Stimulated activated naive CD8-positive, alpha-beta T cell treated with anti-CD3 and anti-CD28 coated beads, Interleukin-15, Interleukin-2, amounts not matched to agents 100 ng/mL and 50 ng/mL, for 24 hours (primary cell): ENCODE data around the gene ZBTB48.
"Not testable (repeated sequence)": the region's sequence is repeated elsewhere in the genome, so short reads cannot be mapped to it uniquely, and the experiment has no call there.

ENCODE experiments used
- H3K27ac Mint-ChIP-seq: one replicate; pipeline ENCODE4 v1.8.0; 2021; ENCODE audit warnings: mild to moderate bottlenecking, mixed read lengths
- H3K27me3 Mint-ChIP-seq: one replicate; pipeline ENCODE4 v1.8.0; 2021; ENCODE audit warnings: mixed read lengths
- H3K36me3 Mint-ChIP-seq: one replicate; pipeline ENCODE4 v1.8.0; 2021; ENCODE audit warnings: low read depth, mixed read lengths
- H3K4me1 Mint-ChIP-seq: one replicate; pipeline ENCODE4 v1.8.0; 2021; ENCODE audit warnings: low read depth, mixed read lengths
- H3K4me3 Mint-ChIP-seq: one replicate; pipeline ENCODE4 v1.8.0; 2021; ENCODE audit warnings: mild to moderate bottlenecking, mixed read lengths
- H3K9me3 Mint-ChIP-seq: one replicate; pipeline ENCODE4 v1.8.0; 2021; ENCODE audit warnings: mixed read lengths

ZBTB48 gene

DNA sequence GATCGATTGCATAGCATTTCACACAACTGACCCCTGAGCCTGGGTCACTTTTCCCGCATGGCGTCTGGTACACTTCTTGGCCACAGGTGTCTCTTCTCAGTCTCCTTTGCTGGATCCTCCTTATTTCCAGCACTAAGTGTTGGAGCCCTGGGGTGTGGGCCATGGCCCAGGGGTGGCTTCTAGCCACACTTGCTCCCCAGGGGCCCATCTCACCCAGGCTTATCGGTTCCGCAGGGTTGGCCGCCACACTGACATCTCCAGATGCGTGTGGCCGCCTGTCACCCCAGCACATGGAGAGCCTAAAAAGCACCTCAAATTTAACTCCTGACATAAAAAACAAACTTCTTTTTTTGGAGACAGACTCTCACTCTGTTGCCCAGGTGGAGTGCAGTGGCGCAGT lies 47.2 kb downstream of the ZBTB48 start:
- Mint-ChIP-seq H3K9me3 (no peaks in the 10 kb centered on the region), H3K4me1 (peaks cover 37% of the 10 kb centered on the region), H3K27ac (no peak overlapping the region), H3K27me3 (no peaks in the 10 kb centered on the region), H3K36me3 (peaks cover 34% of the 10 kb centered on the region), H3K4me3 (peak overlapping the region; percentile 94)

DNA sequence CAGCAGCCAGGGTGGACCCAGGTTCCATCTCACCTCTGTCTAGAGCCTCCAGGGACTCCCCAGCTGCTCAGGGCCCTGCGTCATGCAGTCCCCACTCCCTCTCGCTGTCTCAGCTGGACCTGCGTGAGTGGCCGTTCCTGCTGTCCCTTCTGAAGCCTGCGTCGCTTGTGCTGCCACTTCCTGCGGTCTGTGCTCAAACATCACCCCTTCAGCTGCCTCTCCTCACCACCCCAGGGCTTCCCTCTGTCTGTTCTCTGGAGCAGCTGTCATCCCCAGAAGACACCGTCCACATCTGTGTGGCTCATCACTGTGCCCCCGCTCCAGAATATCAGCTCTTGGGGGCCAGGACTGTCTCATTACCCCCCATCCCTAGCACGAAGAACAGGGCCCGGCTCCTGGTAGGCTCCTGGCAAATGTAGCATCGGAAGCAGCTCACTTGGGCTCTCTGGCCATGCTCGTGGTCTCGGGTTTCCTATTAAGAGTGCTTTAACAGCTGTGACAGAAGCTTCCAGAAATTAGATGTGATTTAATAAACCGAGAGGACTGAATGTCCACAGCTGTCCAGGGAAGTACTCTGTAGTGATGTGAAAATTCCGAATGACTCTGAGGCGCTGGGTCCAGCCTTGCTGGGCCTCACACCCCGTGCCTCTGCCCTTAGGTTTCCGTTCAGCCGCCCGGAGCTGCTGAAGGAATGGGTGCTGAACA lies 48.2 kb downstream of the ZBTB48 start:
- Mint-ChIP-seq H3K4me1 (peaks cover 37% of the 10 kb centered on the region), H3K4me3 (peak overlapping the region; percentile 6), H3K36me3 (peaks cover 26% of the 10 kb centered on the region)

DNA sequence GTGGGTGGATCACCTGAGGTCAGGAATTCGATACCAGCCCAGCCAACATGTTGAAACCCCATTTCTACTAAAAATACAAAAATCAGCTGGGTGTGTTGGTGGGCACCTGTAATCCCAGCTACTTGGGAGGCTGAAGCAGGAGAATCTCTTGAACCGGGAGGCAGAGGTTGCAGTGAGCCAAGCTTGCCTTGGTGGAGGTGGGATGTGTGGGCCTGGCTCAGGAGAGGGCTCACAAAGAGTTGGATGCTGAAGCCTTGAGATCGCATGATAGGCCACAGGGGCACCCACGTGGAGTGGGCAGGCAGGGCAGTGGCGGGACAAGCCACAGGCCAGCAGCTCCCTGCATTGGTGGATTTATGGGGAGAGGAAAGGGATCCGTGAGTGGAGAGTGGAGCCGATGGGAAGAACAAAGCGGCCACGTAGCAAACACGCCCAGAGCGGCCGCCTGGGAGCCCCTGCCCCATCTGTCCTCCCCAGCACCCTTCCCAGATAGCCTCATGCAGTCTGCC lies 49.2 kb downstream of the ZBTB48 start:
- no peak overlapping the region for H3K4me3 Mint-ChIP-seq
- H3K9me3 Mint-ChIP-seq = no peaks in the 10 kb centered on the region
- H3K4me1 Mint-ChIP-seq = peaks cover 32% of the 10 kb centered on the region
- H3K27ac Mint-ChIP-seq = no peak overlapping the region
- no peaks in the 10 kb centered on the region for H3K27me3 Mint-ChIP-seq
- peaks cover 23% of the 10 kb centered on the region for H3K36me3 Mint-ChIP-seq

More for the DNA sequence above, 48.2 kb downstream of the ZBTB48 start:
- H3K27ac Mint-ChIP-seq = no peak overlapping the region
- no peaks in the 10 kb centered on the region for H3K9me3 Mint-ChIP-seq
- H3K27me3 Mint-ChIP-seq = no peaks in the 10 kb centered on the region

DNA sequence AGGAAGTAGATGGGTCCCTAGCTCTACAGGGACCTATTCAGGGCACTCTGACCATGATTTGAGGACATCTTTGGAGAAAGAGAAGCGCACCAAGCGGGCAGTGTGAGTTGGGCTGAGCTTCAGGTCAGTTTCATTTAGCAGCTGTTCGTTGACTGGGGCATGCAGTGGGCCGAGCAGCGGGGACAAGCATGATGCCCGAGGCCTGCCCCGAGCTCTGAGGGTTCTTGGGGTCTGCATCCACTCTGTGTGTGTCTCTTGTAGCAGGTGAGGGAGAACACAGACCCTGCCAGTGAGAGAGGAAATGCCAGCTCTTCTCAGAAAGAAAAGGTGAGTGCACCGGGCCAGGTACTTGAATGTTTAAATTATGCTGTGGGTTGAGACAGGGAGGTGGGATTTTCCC lies 50.2 kb downstream of the ZBTB48 start:
- H3K27me3 Mint-ChIP-seq = no peaks in the 10 kb centered on the region
- H3K4me3 Mint-ChIP-seq = no peak overlapping the region
- peaks cover 25% of the 10 kb centered on the region for H3K4me1 Mint-ChIP-seq
- no peaks in the 10 kb centered on the region for H3K9me3 Mint-ChIP-seq
- no peak overlapping the region for H3K27ac Mint-ChIP-seq
- H3K36me3 Mint-ChIP-seq = peaks cover 26% of the 10 kb centered on the region

DNA sequence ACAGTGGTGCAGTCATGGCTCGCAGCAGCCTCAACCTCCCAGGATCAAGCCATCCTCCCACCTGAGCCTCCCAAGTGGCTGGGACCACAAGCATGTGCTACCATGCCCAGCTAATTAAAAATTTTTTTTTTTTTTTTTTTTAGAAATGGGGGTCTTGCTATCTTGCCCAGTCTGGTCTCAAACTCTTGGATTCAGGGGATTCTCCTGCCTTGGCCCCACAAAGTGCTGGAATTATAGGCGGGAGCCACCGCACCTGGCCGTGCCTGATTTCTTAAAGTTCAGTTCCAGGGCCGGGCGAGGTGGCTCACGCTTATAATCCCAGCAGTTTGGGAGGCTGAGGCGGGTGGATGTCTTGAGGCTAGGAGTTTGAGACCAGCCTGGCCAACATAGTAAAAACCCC lies 51.3 kb downstream of the ZBTB48 start:
- peaks cover 26% of the 10 kb centered on the region for H3K36me3 Mint-ChIP-seq
- no peaks in the 10 kb centered on the region for H3K9me3 Mint-ChIP-seq
- H3K27ac Mint-ChIP-seq = no peak overlapping the region
- no peaks in the 10 kb centered on the region for H3K27me3 Mint-ChIP-seq
- no peak overlapping the region for H3K4me3 Mint-ChIP-seq
- peaks cover 20% of the 10 kb centered on the region for H3K4me1 Mint-ChIP-seq

DNA sequence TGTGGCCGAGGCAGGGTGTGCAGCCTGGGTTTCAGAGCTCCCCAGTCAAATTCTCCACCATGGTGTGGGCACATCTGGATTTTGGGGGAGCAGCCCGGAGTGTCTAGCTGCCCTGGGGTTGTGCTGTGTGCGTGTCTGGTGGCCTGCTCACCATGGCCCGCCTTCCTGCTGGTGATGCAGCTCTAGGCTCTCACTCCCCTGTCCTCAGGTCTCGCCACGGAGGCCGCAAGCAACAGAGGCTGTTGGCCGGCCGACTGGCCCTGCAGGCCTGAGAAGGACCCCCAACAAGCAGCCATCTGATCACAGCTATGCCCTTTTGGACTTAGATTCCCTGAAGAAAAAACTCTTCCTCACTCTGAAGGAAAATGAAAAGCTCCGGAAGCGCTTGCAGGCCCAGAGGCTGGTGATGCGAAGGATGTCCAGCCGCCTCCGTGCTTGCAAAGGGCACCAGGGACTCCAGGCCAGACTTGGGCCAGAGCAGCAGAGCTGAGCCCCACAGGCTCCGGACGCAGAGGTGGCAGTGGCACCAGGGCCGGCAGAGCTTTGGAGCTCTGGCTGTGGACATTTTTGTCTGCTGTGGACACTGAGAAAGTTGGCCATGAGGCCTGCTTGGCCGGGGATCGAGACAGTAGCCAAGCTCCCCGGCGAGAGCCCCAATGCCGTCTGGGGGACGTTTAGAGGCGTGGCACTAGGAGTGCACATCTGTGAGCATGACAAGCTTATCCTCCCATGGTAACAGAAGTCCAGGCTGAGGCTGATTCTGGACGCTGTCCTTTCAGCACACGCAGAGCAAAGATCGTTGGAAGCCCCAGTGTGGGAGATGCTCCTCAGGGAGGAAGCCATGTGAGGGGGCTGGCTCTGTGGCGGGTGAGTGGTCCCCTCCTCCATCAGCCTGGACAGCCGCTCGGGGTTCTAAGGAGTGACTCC lies 53.1 kb downstream of the ZBTB48 start:
- H3K36me3 Mint-ChIP-seq = peaks cover 27% of the 10 kb centered on the region
- no peaks in the 10 kb centered on the region for H3K27me3 Mint-ChIP-seq
- H3K27ac Mint-ChIP-seq = no peak overlapping the region
- no peak overlapping the region for H3K4me3 Mint-ChIP-seq
- no peaks in the 10 kb centered on the region for H3K9me3 Mint-ChIP-seq
- H3K4me1 Mint-ChIP-seq = peaks cover 2% of the 10 kb centered on the region

DNA sequence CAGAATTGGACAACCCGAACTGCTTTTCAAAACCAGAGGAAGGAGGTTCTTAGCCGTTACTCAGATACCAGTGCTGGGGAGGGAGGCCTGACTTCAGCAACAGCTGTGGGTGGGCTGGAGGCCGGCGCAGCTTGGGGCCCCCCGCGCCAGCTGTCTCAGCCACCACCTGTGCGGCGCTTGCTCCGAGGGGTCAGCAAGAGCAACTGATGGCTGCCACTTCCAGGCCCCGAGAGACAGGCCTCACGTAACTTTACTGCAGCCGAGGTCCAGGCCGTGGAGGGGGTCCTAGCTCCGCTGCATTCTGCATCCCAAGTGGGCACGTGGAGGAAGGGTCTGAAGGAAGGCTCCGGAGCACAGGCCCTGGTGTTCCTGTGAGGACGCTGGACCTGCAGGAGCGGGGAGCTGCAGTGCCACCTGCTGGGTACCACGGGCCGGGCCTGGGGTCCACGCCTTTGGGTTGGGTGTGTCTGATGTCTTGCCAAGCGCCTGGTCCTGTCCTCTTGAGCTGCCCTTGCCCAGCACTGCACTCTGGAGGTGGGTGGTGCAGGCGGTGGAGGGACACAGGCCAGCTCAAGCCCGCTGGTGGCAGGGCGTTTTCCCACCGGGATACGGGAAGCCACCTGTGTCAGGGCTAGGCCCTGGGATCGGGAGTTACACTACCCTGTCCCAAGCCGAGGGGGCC lies 54.7 kb downstream of the ZBTB48 start:
- no peak overlapping the region for H3K4me3 Mint-ChIP-seq
- no peak overlapping the region for H3K27ac Mint-ChIP-seq
- H3K36me3 Mint-ChIP-seq = peaks cover 26% of the 10 kb centered on the region
- no peaks in the 10 kb centered on the region for H3K9me3 Mint-ChIP-seq
- no peaks in the 10 kb centered on the region for H3K27me3 Mint-ChIP-seq
- no peaks in the 10 kb centered on the region for H3K4me1 Mint-ChIP-seq

DNA sequence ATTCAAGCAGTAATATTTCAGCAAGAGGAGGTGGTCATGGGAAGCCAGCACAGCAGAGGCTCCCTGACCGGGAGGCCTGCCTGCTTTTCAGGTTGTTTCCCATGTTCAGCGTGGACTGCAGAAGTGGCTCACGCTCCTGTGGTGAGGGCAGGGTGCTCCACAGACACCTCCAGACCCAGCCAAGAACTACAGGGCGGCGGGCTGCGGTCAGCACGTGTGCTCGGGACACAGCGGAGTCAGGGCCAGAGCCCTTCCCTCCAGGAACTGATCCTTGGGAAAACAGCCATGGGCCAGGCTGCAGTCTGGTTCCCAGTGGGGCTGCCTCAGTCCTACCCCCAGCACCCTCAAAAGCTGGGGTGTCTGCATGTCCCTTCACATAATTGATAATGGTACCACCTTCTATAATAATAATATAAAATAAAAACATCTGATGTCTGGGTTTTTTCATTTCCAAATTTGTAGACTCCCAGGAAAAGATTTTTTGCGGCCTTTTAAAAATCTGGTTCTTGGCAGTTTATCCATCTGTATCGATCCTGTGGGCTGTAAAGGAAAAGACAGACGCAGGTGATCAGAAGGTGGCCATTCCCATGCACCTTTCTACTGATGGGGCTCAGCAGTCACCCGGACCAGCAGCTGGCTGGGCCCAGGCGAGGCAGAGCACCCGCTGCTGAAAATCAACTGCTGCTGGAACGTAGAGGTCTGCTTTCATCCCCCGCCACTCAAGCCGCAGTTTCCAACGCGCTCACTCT lies 55.5 kb downstream of the ZBTB48 start:
- no peaks in the 10 kb centered on the region for H3K9me3 Mint-ChIP-seq
- H3K27me3 Mint-ChIP-seq = no peaks in the 10 kb centered on the region
- no peak overlapping the region for H3K27ac Mint-ChIP-seq
- H3K36me3 Mint-ChIP-seq = peaks cover 27% of the 10 kb centered on the region
- H3K4me3 Mint-ChIP-seq = no peak overlapping the region
- no peaks in the 10 kb centered on the region for H3K4me1 Mint-ChIP-seq

DNA sequence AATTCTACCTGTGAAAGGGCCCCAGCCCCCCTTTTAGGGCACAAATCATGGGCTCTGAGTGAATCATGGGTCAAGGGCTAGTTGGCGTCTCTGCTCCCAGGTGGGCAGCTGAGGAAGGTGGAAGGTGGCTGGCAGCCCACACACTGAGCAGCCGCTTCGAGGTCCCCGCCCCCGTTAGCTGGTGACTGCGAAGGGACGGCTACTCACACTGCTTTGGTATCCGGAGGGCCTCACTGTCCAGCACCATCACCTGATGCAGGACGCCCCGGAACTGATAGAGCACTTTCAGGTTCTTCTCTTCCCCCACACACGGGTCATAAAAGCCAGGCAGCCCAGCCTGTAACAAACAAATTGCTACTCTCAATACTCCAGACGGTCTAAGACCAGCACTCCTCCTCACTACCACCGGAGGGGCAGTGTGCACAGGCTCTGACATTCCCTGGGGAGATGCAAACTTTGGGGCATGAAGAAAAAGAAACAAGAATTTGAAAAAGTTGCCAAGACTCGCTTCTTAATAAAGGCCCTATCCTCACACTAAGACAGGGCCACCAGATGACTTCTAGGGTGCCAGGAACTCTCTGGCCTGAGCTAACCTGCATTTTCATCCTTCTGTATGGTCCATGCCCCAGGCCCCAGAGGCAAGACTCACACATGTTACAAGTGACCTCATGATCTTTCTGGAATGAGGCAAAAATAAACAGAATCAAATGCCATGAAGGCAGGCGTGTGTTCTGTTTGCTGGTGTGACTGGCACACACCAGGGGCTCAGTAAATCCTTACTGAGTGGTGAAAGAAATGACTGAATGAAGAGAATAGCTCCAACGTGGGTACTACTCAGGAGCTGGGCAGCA lies 56.3 kb downstream of the ZBTB48 start:
- H3K9me3 Mint-ChIP-seq = no peaks in the 10 kb centered on the region
- H3K4me3 Mint-ChIP-seq = no peak overlapping the region
- H3K27me3 Mint-ChIP-seq = no peaks in the 10 kb centered on the region
- no peak overlapping the region for H3K27ac Mint-ChIP-seq
- peaks cover 28% of the 10 kb centered on the region for H3K36me3 Mint-ChIP-seq
- no peaks in the 10 kb centered on the region for H3K4me1 Mint-ChIP-seq

DNA sequence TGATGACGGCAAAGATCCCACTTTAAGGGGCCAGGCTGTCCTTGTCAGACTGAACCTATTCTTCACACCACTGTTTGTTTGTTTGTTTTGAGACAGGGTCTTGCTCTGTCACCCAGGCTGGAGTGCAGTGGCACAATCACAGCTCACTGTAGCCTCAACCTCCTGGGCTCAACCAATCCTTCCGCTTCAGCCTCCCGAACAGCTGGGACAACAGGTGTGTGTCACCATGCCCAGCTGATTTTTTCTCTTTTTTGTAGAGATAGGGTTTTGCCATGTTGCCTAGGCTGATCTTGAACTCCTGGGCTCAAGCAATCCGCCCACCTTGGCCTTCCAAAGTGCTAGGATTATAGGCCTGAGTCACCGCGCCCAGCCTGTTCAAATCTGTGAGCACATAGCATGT lies 57.0 kb downstream of the ZBTB48 start:
- H3K27ac Mint-ChIP-seq = peak overlapping the region; percentile 55
- H3K4me3 Mint-ChIP-seq, H3K4me1 Mint-ChIP-seq, H3K27me3 Mint-ChIP-seq, H3K9me3 Mint-ChIP-seq: not testable (repeated sequence)
- peaks cover 35% of the 10 kb centered on the region for H3K36me3 Mint-ChIP-seq

DNA sequence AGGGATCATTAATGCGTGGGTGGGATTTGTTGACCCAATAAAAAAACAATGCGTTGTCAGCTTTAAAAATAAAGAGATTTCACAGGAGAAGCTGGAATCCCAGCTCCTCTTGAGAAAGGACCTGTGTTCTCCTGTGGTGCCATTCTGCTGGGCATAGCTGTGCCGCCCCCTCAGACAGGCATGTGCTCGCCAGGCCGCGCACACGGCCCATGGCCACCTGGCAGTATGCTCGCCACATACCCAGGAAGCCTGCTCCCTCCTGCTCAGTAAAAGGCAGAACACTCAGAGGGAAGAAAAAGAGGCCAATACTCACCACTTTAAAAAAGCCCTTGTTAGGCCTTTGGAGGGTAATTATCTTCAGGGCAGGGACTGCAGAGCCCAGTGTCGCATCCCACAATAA lies 58.0 kb downstream of the ZBTB48 start:
- Mint-ChIP-seq H3K4me1 (no peaks in the 10 kb centered on the region), H3K4me3 (no peak overlapping the region), H3K27ac (no peak overlapping the region), H3K9me3 (no peaks in the 10 kb centered on the region), H3K27me3 (no peaks in the 10 kb centered on the region), H3K36me3 (peaks cover 44% of the 10 kb centered on the region)

DNA sequence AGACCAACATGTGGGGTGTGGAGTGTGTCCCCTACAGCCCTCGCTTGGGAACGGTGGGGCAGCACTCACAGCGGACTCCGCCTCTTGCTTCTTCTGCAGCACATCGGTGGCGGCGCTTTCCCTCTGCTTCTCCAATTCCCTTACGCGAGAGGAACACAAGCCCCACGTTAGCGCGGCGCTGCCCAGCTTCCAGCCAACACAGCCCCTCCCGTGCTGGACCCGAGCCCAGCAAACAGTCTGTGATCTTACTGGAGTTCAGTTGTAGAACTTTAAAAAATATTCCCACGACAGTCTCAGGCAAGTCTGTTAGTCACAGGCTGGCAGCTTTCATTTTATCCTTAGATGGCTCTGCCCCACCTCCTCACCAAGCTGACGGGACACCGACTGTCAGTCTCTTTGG lies 58.4 kb downstream of the ZBTB48 start:
- no peaks in the 10 kb centered on the region for H3K27me3 Mint-ChIP-seq
- H3K27ac Mint-ChIP-seq = no peak overlapping the region
- H3K4me3 Mint-ChIP-seq = no peak overlapping the region
- H3K9me3 Mint-ChIP-seq = no peaks in the 10 kb centered on the region
- no peaks in the 10 kb centered on the region for H3K4me1 Mint-ChIP-seq
- H3K36me3 Mint-ChIP-seq = peaks cover 45% of the 10 kb centered on the region
